ENCODE results near the gene PKP1. TPM values are rescaled to one million over a fixed set of nuclear protein-coding genes. Genes with fewer than 3 reads are reported as not detected.

The PKP1 gene
- total RNA-seq, 2 donors from 2014 or later, result 0.18 to 0.44 TPM

DNA sequence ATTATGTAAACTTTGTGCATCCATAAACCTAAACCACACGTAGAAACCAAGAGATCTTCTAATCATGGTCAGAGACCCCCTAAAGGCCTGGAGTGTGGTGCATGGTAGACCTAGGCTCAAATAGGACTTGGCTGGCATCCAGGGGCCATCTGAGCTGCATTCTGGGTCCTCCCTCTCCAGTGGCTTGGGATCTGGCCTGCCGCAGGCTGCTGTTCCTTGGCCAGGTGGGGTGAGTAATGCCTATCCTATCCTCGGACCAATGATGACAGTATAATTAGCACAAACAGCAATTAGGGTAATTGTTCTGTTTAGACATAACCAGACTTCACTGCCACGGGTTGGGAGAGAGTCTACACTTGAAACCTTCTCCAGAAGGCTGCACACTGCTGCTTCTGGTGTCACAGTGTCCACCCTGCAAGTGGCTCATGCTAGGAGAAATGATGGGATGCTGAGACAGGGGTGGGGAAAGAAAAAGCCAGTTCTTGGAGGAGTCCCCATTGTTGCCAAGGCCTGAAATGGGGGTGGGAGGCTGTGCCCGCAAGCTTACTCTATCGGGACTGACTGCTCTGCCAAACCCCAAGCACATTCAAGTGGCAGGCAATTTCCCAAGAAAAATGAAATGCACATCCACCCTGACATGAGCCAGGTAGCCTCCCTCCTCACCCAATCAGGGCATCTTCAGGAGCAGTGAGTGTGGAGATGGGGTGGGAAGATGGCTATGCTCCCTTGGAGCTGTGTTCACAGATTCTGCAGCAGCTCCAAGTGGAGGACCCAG is 12.5 kb upstream of the PKP1 start:
- H3K36me3 Mint-ChIP-seq (ENCODE audit: low read depth), result no peaks in the 10 kb centered on the region
- Histone ChIP-seq H3K4me3 (ENCODE audit: low read length) (no peak overlapping the region), H3K27me3 (ENCODE audit: control insufficient read depth, insufficient read depth, low read length, poor library complexity, severe bottlenecking) (peaks cover 13% of the 10 kb centered on the region), H3K4me1 (ENCODE audit: control insufficient read depth, insufficient read depth, low read length) (peaks cover 3% of the 10 kb centered on the region), H3K36me3 (ENCODE audit: control insufficient read depth, insufficient read depth, low read length) (no peaks in the 10 kb centered on the region), H3K9me3 (ENCODE audit: control insufficient read depth, low read length) (no peaks in the 10 kb centered on the region), H3K27ac (ENCODE audit: low read depth, low read length) (no peak overlapping the region), H3K9ac (ENCODE audit: extremely low read depth, low read length, poor library complexity, severe bottlenecking) (no peak overlapping the region)
- H3K9me3 Mint-ChIP-seq, result no peaks in the 10 kb centered on the region
- peaks cover 12% of the 10 kb centered on the region for H3K27me3 Mint-ChIP-seq (ENCODE audit: insufficient read depth)
- TF ChIP-seq, protein P1, sequence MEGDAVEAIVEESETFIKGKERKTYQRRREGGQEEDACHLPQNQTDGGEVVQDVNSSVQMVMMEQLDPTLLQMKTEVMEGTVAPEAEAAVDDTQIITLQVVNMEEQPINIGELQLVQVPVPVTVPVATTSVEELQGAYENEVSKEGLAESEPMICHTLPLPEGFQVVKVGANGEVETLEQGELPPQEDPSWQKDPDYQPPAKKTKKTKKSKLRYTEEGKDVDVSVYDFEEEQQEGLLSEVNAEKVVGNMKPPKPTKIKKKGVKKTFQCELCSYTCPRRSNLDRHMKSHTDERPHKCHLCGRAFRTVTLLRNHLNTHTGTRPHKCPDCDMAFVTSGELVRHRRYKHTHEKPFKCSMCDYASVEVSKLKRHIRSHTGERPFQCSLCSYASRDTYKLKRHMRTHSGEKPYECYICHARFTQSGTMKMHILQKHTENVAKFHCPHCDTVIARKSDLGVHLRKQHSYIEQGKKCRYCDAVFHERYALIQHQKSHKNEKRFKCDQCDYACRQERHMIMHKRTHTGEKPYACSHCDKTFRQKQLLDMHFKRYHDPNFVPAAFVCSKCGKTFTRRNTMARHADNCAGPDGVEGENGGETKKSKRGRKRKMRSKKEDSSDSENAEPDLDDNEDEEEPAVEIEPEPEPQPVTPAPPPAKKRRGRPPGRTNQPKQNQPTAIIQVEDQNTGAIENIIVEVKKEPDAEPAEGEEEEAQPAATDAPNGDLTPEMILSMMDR (conservative IDR thresholded peaks at IDR 0.05), result no peak
- WGBS, 2 experiments (ENCODE audit: insufficient coverage in 1 of 2, insufficient read length in 1 of 2), result 91 to 92% methylated on average over 4 to 6 of the region's 6 CpGs
- H3K27ac Mint-ChIP-seq, result no peak overlapping the region
- H3K4me3 Mint-ChIP-seq, result no peak overlapping the region
- DNase-seq, result peak; percentile 20
- H3K4me1 Mint-ChIP-seq, result no peaks in the 10 kb centered on the region

DNA sequence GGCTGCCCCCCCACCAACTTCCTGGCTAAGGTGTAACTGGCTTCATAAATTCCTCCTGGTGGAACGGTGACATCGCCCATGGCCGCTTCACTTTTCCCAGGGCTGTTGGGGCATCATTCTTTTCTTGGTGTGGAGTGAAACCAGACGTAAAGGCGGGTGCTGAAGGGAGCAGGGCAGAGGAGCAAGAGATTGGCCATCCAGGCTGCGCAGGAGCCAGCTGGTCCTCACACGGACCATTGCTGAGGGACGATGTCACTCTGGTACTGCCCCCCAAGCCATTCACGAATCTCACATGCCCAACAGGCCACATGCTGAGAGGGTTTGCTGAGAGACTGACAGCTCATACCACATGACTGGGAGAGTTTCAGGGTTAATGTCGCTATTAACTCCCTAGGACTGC is 10.5 kb upstream of the PKP1 start:
- Histone ChIP-seq H3K9me3 (ENCODE audit: control insufficient read depth, low read length) (no peaks in the 10 kb centered on the region), H3K27ac (ENCODE audit: low read depth, low read length) (no peak overlapping the region), H3K36me3 (ENCODE audit: control insufficient read depth, insufficient read depth, low read length) (no peaks in the 10 kb centered on the region), H3K27me3 (ENCODE audit: control insufficient read depth, insufficient read depth, low read length, poor library complexity, severe bottlenecking) (peaks cover under 1% of the 10 kb centered on the region), H3K9ac (ENCODE audit: extremely low read depth, low read length, poor library complexity, severe bottlenecking) (no peak overlapping the region), H3K4me1 (ENCODE audit: control insufficient read depth, insufficient read depth, low read length) (peaks cover 3% of the 10 kb centered on the region), H3K4me3 (ENCODE audit: low read length) (no peak overlapping the region)
- peak; percentile 79 for DNase-seq
- TF ChIP-seq, protein P1 (conservative IDR thresholded peaks at IDR 0.05), result no peak
- Mint-ChIP-seq H3K9me3 (no peaks in the 10 kb centered on the region), H3K27ac (no peak overlapping the region), H3K27me3 (ENCODE audit: insufficient read depth) (peaks cover 12% of the 10 kb centered on the region), H3K4me1 (no peaks in the 10 kb centered on the region), H3K4me3 (no peak overlapping the region), H3K36me3 (ENCODE audit: low read depth) (no peaks in the 10 kb centered on the region)
- WGBS, 2 experiments (ENCODE audit: insufficient coverage in 1 of 2, insufficient read length in 1 of 2), result 57 to 79% methylated on average over 4 to 10 of the region's 10 CpGs

DNA sequence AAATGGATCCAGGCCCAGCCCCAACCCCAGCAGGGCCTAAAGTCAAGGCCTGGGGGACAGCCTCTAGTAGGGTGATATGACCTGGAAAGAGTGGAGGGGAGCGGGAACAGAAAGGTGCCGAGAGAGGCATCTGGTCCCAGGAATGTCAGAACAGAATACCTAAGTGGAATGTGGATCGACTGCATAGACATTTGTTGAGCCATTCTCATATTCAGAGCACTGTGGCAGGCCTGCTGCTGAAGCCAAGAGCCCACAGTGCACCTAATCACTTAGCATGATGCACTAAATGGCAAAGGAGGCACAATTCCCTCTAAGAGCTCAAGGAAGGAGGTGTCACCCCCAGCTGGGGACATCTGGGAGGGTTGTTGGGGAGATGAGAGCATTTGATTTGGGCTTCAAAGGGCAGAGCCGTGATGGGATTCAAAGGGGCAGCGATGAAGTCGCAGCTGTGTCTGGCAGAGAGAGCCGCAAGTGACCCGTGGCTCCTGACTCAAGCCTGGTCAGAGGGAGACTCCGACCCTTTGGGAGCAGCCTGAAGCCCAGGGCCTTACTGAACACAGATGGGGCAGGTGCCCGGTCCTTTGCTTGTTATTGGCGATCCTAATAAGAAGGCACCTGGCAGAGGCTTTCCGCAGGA is 8.6 kb upstream of the PKP1 start:
- no peaks in the 10 kb centered on the region for H3K27me3 ChIP-seq (ENCODE audit: control insufficient read depth, insufficient read depth, low read length, poor library complexity, severe bottlenecking)
- H3K4me1 ChIP-seq (ENCODE audit: control insufficient read depth, insufficient read depth, low read length), result no peaks in the 10 kb centered on the region
- H3K9me3 ChIP-seq (ENCODE audit: control insufficient read depth, low read length), result no peaks in the 10 kb centered on the region
- H3K36me3 ChIP-seq (ENCODE audit: control insufficient read depth, insufficient read depth, low read length), result no peaks in the 10 kb centered on the region
- H3K4me3 ChIP-seq (ENCODE audit: low read length), result no peak overlapping the region
- H3K9ac ChIP-seq (ENCODE audit: extremely low read depth, low read length, poor library complexity, severe bottlenecking), result no peak overlapping the region
- 93 to 95% methylated on average over 12 of the region's 12 CpGs for whole genome bisulfite sequencing, 2 experiments (ENCODE audit: insufficient coverage in 1 of 2, insufficient read length in 1 of 2)
- Mint-ChIP-seq H3K27me3 (ENCODE audit: insufficient read depth) (peaks cover 13% of the 10 kb centered on the region), H3K36me3 (ENCODE audit: low read depth) (no peaks in the 10 kb centered on the region), H3K27ac (no peak overlapping the region), H3K4me3 (no peak overlapping the region), H3K4me1 (no peaks in the 10 kb centered on the region), H3K9me3 (no peaks in the 10 kb centered on the region)
- no peak overlapping the region for H3K27ac ChIP-seq (ENCODE audit: low read depth, low read length)
- no peak for DNase-seq
- TF ChIP-seq, protein P1 (conservative IDR thresholded peaks at IDR 0.05), result no peak

All from endodermal cell (in vitro differentiated cells).